GM12873 (cell line): Measurements from ENCODE around the gene BNIP2.

Experiments
- TF ChIP-seq, protein P1 (sequence below): IDR thresholded peaks from 2 replicates; pipeline ENCODE4 v1.5.1; 2012; ENCODE audit warnings: low read depth, mild to moderate bottlenecking, moderate library complexity, low read length, control low read depth; ENCODE audit not compliant: insufficient read depth; ENCODE audit errors: missing control alignments

The BNIP2 gene

DNA sequence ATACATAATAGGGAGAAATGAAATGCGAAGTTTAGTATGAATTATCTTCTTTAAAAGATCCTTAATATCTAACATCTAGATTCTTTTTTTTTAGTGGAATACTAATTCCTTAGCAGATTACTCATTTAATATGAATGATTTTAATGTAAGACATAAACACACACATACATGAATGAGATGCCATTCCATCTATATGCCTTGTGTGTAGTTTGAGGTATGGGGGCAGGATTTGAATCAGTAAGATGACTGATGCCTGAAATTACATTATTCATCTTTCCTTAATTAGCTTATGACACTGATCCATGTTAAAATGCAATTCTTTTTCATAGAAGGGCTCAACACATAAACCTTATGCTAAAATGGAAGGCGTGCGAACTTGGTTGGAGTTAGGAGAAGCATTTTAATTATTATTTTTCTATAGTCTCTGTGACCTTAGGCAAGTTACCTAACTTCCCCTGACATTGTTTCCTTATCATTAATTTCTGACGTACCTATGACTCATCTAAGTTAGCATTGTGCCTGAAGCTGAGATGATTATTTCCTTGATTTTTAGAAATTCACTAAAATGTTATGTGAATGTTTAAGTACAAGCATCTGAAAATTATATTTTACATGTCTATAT lies 10.8 kb upstream of the BNIP2 start:
- TF ChIP-seq, protein P1, sequence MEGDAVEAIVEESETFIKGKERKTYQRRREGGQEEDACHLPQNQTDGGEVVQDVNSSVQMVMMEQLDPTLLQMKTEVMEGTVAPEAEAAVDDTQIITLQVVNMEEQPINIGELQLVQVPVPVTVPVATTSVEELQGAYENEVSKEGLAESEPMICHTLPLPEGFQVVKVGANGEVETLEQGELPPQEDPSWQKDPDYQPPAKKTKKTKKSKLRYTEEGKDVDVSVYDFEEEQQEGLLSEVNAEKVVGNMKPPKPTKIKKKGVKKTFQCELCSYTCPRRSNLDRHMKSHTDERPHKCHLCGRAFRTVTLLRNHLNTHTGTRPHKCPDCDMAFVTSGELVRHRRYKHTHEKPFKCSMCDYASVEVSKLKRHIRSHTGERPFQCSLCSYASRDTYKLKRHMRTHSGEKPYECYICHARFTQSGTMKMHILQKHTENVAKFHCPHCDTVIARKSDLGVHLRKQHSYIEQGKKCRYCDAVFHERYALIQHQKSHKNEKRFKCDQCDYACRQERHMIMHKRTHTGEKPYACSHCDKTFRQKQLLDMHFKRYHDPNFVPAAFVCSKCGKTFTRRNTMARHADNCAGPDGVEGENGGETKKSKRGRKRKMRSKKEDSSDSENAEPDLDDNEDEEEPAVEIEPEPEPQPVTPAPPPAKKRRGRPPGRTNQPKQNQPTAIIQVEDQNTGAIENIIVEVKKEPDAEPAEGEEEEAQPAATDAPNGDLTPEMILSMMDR = no peak

DNA sequence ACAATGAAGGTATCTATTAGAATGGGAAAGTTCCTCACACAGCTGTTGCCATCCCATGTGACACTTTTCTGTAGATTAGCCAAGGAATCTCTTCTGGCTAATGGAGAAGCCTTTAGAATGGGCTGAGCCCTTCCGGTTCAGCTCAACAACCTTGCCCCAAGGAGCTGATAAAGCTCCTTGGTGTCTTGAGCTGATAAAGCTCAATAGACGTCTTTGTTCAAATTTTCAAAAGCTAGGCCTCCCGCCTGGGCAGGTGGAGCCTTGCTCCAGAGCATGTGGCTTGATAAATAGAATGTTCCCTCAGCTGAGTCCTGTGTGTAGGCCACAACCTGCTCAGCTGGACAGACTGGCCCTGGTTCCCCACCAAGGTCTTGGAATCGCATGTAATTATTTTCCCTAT lies 7.2 kb upstream of the BNIP2 start:
- TF ChIP-seq, protein P1 = no peak

DNA sequence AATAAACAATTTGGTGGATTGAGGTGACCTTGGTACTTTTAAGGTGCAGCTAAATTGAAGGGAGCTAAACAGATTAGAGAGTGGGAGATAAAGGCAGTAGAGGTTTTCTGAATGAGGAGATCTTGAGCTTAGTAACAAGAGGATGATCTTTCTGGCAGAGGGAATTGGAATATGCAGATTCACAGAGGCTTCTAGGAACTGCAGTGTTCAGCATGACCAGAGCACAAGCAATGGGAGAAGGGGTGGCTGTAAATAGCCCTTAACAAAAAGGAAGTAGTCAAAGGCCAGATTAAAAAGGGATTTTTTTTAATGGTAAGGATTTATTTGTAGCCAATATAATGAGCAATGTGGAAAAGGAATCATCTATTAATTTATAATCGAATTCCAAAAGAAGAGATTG lies 5.7 kb upstream of the BNIP2 start:
- TF ChIP-seq, protein P1 = no peak

DNA sequence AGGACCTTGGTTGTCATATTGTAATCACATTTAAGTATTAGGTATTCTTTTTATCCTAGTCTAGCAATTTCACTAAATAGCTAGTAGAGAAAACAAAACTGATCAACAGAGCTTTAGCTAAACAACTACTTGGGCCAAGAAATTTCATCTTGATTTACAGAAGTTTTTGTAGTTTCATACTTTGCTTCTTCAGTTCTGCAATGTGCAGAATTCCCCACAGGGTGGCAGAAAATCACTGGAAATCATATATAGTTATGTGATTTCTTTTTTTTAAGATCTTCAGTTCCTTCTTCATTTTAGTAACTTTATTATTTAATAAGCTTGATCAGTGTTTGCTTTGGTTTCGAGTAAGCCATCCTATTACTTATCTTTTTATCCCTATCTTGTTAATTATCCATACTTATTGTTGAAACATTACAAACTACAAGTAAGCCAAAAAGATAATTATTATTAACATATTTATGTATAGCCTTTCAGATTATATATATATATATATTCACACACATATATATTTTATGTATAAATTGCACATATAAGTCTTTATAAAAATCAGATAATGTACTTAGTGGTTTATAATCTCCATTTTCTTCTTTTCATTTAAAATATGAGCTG lies 2.2 kb upstream of the BNIP2 start:
- TF ChIP-seq, protein P1 = peak; percentile 58

DNA sequence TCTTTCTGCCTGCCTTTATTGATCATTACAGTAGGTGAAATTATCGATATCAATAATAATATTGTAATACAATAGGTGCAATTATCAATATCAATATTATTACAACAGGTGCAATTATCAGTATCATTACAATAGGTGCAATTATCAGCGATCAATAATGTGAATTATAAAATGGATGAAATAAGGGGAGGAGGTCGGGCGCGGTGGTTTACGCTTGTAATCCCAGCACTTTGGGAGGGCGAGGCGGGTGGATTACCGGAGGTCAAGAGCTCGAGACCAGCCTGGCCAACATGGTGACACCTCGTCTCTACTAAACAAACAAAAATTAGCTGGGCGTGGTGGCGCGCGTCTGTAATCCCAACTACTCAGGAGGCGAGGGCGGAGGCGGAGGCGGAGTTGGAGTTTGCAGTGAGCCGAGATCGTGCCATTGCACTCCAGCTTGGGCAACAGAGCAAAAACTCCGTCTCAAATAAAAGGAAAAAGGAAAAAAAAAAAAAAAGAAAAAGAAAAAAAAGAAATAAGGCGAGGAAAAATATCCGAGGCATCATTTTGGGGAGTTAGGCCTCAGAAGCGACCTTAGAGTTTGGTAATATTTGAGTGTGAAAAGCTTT lies 611 bp upstream of the BNIP2 start:
- TF ChIP-seq, protein P1 = no peak

DNA sequence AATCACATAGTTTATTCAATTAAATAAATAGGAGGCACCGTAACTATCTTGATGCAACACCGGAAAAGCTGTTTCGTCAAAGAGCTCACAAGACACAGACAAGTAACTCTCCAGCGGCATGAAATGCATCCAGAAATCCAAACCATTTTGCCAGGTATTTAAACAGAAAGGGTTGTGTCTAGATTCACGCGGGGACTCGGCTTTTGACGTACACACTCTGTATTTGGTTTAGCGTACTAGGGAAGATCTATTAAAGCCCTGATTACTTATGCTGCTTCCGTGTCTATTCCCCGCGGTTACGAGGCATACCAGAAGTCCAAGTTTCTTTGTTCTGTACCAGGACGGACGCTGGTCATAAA lies 718 bp downstream of the BNIP2 start:
- TF ChIP-seq, protein P1 = no peak

DNA sequence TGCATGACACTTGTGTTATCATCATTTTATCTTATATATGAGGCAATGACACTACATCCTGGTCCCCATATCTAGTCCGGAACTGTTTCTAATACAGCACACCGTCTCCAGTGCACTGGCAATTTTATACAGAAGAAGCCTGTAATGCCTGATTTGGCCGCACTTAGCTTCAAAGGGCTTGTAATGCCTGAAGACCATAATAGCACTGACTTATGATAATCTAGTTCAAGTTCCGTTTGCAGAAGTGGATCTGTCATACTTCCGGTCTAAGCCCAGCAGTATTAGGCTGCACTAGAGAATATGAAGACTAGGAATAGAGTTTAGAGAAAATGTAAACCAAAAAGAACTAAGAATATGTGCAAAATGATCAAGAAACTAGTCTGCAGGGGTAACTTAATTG lies 1.3 kb downstream of the BNIP2 start:
- TF ChIP-seq, protein P1 = peak; percentile 35
